Gastroesophageal sphincter (tissue), 3 donors: ENCODE measurements around the gene MRPL3.

Source experiments
- CTCF ChIP-seq, 4 experiments: fragments of 200-600 bp in 2 of 4; fragments of 450-650 bp in 2 of 4; sonication (generic) in 1 of 4; IDR thresholded peaks; one replicate each; pipeline ENCODE4 v1.5.1; 2017 to 2019; ENCODE audit warnings: antibody characterized with exemption in 4 of 4, mild to moderate bottlenecking in 2 of 4, moderate library complexity in 2 of 4
- EP300 ChIP-seq: sonication (generic); formaldehyde crosslinking; IDR thresholded peaks from one replicate; pipeline ENCODE4 v1.6.1; 2017; ENCODE audit warnings: antibody characterized with exemption, mild to moderate bottlenecking
- POLR2A ChIP-seq, 2 donors: fragments of 450-650 bp; IDR thresholded peaks; one replicate each; pipeline ENCODE4 v1.6.1; 2017; ENCODE audit warnings: antibody characterized with exemption in 2 of 2, mild to moderate bottlenecking in 2 of 2, moderate library complexity in 1 of 2
- POLR2AphosphoS5 ChIP-seq: sonication (generic); formaldehyde crosslinking; IDR thresholded peaks from one replicate; pipeline ENCODE4 v1.6.1; 2017; ENCODE audit warnings: antibody characterized with exemption

DNA sequence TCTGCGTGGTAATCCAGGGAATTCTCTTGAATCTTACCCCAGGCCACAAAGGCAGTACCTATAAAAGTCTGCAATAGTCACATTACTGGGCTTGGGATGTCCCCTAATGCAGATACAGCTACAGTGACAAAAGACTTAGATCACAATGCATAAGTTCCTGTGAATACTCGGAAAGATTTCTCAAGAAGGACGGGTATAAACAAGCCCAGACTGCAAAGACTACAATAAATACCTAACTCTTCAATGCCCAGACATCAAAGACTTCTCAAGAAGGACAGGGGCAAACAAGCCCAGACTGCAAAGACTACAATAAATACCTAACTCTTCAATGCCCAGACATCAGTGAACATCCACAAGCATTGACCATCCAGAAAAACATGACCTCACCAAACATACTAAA is 70.3 kb downstream of the MRPL3 start:
- TF ChIP-seq POLR2A (IDR thresholded peaks at IDR 0.05) (no peak), CTCF (IDR thresholded peaks at IDR 0.05) (no peak), POLR2AphosphoS5 (no peak), EP300 (no peak)
